Smooth muscle cell of the pulmonary artery (primary cell): Measurements from ENCODE around the gene FCGBP. TPM values are rescaled to one million over a fixed set of nuclear protein-coding genes. Genes with fewer than 3 reads are reported as not detected.

ENCODE experiments used
- total RNA-seq: library from RNA; depleted of rRNA; stranded (reverse); fragments of >200 nt; gene quantifications from 2 replicates; pipeline ENCODE4 v1.2.3, GENCODE V29; 2014

The FCGBP gene
- 4.0 and 4.8 TPM in 2 replicates for total RNA-seq

DNA sequence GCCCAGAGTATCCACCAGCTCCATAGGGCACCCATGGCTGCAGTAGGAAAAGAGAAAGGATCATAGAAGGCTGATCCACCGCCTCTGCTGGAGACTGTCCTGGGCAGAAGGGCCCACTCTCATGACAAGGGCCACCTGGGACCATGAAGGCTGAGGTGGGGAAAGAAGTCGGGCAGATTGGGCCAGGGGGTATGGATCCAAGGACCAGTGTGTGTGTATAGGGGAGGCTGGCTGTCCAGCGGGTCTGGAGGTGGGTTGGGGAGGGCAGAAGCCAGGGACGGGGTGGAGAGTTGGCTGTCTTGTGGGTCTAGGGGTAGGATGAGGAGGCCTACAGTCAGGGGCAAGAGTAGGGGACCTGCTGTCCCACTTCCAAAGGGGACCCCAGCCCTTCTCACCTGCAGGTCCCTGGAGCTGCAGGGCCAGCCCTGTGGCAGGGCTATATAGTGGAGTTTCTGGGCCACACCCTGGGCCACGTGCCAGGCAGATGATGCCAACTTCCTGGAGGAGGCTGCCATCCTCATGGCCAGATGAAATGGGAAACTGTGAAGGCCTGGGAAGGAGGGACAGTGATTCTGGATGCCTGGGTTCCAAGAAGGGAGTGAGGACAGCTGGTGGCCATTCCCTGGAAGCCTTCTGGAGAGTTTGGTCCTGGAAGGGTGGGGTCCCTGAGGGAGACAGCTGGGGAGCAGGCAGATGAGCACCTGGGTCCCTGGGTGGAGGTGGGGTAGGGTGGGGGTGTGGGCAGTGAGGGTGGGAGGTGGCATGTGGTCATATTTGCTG lies at the start of gene FCGBP:
FCGBP (minus strand) TSS at position 51 of the 780 bp plus-strand sequence.

DNA sequence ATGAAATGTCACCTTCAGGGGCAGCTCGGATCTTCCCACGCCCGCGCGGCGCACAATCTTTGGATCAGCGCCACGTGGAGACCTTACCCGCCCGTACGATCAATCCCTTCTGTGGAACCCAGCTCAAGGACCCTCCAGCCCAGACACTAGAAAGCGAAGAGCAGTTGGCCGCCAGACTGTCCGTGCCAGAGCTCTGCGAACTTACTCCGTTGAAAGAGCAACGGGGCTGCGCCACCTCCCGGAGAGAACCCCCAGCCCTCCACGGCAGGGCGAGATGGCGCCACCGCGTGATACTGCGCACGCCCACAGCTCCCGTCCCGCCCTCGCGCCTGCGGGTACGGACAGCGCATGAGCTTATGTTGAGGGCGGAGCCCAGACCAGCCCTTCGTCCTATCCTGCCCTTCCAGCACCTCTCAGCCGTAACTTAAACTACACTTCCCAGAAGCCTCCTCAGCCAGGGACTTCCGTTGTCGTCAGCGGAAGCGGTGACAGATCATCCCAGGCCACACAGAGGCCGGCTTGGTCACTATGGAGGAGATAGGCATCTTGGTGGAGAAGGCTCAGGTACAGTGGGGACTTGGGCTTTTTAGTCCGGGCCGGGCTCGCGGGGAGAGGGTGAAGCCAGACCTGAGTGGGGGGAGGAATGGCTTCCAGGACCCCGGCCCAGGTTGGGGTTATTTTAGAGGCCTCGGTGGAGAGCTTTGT lies 36.4 kb upstream of the FCGBP start, which contains the start of gene PSMC4:
PSMC4 (plus strand) TSS at position 491 of the 705 bp plus-strand sequence; CDS start at position 529, 38 bp downstream.

Other genes starting within 250 kb of the FCGBP start
- not detected in 2 replicates for gene LGALS14, start 230.2 kb downstream of the FCGBP start, total RNA-seq
- gene CLC, start 196.6 kb downstream of the FCGBP start, total RNA-seq, result not detected in 2 replicates
- gene LEUTX, start 155.8 kb downstream of the FCGBP start, total RNA-seq, result not detected in 2 replicates
- 16.3 and 16.8 TPM in 2 replicates for gene DYRK1B, start 100.5 kb downstream of the FCGBP start, total RNA-seq
- gene FBL, start 88.3 kb downstream of the FCGBP start, total RNA-seq, result 95.5 and 134 TPM in 2 replicates
- gene PSMC4, start 36.5 kb upstream of the FCGBP start, total RNA-seq, result 107 and 131 TPM in 2 replicates
- 6.2 and 8.4 TPM in 2 replicates for gene ZNF546, start 62.4 kb upstream of the FCGBP start, total RNA-seq
- 13.4 and 15.6 TPM in 2 replicates for gene ZNF780B, start 121.6 kb upstream of the FCGBP start, total RNA-seq
- 14.1 and 15.1 TPM in 2 replicates for gene ZNF780A, start 156.3 kb upstream of the FCGBP start, total RNA-seq